Muscle of back (tissue), 11 donors: ENCODE results near the gene NPB. TPM values are rescaled to one million over a fixed set of nuclear protein-coding genes. Genes with fewer than 3 reads are reported as not detected.

Experiments
- DNase-seq, 3 donors: peaks; one replicate each; pipeline versions ENCODE4 v3.0.0 to v3.0.0-alpha.2; 2013
- polyA plus RNA-seq, 10 donors: library from polyadenylated mRNA; unstranded; fragments of 120-200 nt; gene quantifications; one replicate each; pipeline ENCODE4 v1.2.1, GENCODE V29; 2013; ENCODE audit not compliant: insufficient read length in 10 of 10

Gene NPB
- polyA plus RNA-seq, 10 donors = 0.13 to 1.2 (median 0.64) TPM; not detected in 3

DNA sequence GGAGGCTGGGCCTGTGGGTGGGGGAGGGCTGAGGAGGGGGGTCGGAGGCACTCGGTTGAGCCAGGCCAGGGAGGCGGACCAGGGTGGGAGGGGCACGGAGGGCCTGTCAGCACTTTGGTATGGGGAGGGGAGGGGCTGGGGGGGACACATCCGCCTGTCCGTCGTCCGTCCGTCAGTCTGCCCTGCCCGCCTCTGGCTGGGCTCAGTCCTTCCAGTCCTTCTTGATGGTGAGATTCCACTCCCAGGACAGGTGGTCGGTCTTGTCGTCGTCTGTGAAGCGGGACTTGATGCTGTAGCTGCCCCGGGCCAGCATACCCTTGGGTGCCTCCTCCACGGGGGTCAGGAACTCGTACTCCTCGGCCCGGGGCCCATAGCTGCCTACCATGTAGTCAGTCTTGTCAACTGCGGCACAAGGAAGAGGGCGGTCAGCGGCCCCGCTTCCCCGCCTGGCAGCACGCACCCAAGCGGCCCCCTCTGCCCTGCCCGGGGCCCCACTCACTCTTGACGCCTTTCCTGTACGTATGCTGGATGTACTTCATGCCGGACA is 33.3 kb upstream of the NPB start:
- peak in 2 of 3 donors; percentile 67 to 76 for DNase-seq

DNA sequence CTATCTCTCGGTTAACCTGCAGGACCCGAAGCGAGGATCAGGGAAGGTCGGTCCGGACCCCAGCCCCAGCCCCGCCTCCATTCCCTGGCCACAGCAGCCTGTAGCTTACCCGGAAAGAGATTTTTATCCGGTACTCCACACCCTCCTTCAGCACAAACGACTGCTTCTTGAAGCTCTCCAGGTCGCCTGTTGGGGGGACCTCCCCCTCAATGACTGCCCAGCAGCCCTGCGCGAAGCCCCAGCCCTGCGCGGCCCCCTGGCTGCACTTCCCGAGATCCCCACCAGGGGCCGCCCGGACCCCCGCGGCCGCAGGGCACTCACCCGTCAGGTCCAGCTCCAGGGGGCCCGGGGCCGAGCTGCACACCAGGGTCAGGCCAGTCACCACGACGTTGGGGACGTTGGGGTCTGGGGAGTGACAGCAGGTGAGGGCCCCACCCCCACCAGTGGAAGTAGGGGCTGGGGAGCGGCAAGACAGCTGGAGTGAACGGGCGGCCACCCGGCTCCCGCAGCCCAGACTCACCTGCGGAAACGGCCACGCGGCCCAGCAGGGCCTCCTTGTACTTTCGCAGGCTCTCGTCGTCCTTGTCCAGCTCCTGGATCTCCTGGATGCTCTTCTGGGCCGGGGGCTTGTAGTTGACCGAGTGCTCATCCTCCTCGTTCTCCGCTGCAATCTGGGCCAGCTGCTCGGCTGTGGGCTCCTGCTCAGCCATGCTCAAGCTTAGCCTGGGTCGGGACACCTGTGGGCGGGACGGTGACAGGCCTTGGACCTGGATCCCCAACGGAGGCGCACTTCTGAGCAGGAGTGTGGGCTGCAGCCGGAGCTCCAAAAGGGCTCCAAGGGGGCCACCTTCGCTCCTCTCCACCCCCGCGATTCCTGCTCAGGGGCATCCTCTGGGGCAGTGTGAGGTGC is 32.6 kb upstream of the NPB start:
- DNase-seq = peak in 1 of 3 donors; percentile 78

DNA sequence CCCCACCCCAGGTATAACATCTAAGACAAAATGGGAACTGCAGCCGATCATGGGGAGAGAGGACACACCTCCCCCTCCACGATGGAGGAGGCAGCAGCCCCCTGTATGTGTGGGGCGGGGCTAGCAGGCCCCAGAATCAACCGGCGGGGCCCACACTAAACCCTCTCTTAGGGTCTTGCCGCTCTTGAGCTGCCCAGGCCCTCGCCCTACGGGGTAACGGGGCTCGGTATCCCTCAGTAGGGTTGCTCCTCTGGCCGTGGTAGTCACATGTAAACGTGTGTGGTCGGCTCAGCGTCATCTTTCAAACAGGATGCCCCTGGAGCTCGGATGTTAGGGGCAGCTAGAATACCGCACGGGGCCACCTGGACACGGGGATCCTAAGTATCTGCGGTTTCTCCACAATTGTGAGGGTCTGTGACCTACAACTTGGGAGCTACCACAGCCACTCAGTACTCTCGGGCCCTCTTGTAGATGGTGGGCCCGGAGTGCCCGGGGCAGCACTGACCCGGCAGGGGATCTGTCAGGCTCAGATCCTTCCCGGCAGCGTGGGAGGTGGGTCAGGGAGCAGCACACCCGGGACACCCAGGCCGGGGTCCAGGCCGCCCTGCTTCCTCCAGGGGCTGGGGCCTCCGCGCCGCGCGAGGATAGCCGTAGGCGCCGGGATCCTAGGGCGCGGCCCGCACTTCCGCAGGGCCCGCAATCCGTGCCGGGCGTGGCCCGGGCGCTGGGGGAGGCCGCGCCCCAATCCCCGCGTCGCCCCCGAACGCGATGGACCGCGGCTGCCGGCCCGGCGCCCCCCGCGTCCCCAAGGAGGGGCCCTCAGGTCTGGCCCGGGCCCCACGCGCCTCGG is 31.7 kb upstream of the NPB start:
- DNase-seq = peak in 1 of 3 donors; percentile 77

DNA sequence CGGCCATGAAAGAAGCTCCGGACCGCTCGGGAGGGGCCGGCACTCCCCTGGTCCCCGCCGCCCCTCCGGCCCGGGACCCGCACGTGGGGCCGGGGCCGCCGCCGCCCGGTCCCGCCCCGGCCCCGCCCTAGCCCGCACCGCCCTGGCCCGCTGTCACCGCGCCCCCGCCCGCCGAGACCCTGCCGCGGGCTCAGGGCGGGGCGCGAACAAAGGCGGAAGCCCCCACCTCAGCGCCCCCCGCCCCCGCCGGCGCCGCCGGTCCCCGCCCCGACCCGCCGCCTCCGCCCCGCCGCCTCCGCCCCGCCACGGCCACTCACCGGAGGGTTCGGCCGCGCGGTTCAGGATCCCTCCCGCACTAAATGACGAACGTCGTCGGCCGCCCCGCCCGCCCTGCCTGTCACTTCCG is 31.1 kb upstream of the NPB start, which contains the start of gene ARHGDIA:
Gene ARHGDIA, minus strand, starts transcription at position 357 of the 406 bp plus-strand sequence. CDS start 1,407 bp downstream, outside the sequence.
- no peak for DNase-seq

DNA sequence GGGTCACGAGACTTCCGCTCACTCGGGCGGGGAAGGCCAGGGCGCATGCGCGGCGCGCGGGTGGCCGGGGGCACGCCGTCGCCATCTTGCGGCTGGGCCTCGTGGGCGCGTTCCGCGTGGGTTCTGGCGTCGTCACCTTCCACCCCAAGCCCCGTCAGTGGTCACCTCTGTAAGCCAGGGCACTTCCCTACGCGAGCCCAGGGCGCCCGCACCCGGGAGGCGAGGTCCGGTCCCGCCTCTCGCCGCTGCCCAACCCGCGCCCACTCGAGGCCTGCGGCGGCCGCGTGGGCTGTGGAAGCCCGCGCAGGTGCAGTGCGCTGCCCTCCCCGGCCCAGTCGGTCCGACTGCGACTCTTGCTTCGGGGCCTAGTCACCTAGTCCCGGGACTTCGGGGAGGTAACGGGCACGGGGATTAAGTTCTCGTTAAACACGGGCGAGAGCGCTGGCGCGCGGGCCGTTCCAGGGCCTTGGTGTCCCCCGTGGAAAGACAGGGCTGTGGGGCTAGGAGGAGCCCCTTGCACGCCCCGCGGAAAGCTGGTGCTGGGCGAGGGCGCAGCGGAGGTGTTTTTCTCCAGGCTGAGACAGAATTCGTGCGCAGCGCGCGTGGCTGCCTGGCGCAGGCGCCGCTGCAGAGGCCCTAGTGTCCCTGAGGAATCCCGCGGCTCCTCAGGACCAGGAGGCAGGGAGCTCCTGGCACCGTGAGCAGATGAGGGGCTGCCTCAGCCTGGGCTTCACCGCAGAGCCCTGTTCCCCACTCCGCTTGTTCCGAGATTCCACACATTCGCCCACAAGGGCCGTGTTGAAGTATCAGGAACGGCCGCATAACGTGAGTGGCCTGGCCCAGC is 30.4 kb upstream of the NPB start:
- peak; percentile 89 to 96 (median 94) for DNase-seq

DNA sequence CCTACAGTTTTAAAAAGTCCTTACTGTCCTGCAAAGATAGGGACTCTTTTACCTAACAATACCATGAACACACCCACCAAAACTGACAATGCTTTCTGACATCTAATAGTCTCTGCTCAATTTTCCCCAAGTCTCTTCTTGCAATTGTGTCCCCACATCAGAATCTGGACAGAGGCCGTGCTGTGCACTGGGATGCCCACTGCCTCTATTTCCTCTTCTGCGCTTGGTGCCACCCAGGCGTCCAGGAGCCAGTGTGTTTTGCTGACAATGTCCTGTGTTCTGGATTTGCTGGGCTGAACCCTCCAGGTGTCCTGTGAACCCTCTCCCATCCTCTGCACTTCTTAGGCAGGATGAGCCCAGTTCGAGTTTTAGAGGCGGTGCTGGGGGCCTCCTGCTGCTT is 24.5 kb upstream of the NPB start:
- no peak for DNase-seq

DNA sequence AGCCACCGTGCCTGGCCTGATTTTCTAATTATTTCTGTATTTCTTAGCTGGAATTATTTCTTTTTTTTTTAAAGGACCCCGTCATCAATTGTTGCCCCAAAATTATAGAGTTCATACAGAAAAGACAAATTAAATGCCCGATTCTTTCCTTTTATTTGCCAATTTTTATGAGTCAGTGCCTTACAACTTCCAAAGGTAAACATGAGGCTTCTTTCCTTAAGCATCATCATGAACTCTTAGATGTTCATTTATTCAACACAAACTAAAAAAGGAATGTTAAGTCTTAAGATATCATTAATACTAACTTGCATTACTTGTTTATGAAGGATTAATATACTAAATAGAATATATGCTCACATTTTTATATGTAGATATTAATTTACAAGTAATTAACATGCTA is 23.7 kb upstream of the NPB start:
- DNase-seq = no peak

DNA sequence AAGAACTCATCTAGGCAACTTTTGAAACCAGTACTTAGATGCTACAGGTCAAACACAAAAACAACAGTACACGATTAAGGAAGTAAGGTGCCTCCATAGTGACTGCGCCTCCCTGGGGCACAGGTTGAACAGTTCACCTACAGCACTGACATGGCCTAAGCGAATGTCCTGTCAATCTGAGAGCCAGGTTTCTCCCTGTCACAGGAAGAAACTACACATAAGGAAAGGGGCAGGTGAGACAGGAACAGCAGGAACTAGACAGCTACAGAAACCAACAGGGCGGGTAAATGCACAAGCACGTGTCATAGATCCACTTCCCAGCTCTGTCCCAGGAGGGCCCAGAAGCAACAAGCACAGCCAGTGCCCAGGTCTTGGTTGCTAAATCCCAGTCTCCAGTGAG is 22.9 kb upstream of the NPB start:
- no peak for DNase-seq

DNA sequence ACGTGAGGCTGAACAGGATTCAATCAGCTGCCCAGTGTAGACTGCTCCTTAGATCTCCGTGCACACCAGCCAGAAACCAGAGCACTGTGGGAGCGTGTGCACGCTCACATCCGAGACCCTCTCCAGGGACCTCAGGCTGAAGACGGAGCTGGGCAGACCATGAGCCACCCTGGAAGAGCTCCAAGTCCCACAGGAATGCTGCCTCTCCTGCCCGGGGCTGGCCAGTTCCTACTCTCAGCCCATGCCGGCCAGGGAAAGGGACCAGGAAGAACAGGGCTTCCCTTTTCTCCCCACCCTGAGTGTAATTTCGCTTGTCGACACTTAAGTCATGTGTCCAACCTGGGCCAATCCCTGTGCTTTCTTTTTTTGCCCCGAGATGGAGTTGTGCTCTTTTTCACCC is 17.5 kb upstream of the NPB start:
- peak in 1 of 3 donors; percentile 5 for DNase-seq

DNA sequence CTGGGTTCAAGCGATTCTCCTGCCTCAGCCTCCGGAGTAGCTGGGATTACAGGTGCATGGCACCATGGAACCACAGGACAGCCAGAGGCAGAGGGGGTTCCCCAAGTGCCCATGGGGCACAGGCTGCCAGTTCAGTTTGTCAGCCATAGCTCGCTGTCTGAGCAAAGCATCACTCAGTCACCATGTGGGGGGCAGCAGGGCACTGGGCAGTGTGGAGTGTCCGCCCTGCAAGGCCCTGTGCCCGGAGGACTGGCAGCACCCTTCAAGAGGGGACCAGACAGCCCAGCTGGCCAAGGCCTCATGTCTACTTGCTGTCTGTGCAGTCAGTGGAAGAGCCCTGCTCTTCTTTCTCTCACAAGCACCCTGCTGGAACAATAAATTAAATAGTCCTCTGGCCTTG is 17.1 kb upstream of the NPB start:
- DNase-seq = no peak

DNA sequence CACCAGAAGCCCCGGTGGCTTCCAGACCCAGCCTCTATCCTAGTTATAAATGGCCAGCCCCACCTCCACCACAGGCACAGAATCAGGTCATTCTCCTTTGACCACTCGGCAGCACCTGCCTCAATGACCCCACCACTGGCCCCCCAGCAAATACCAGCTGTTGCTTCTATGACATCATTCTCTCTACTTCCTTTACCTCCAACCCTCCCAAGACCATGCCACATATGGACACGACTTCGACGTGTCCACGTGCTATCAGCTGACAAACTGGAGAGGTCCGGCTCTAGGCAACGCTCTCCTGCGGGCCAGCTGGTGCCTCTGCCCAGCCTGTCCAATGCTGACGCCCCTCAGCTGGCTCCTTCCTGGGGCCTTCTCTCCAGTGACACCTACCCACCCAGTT is 16.6 kb upstream of the NPB start:
- DNase-seq = peak in 1 of 3 donors; percentile 13

DNA sequence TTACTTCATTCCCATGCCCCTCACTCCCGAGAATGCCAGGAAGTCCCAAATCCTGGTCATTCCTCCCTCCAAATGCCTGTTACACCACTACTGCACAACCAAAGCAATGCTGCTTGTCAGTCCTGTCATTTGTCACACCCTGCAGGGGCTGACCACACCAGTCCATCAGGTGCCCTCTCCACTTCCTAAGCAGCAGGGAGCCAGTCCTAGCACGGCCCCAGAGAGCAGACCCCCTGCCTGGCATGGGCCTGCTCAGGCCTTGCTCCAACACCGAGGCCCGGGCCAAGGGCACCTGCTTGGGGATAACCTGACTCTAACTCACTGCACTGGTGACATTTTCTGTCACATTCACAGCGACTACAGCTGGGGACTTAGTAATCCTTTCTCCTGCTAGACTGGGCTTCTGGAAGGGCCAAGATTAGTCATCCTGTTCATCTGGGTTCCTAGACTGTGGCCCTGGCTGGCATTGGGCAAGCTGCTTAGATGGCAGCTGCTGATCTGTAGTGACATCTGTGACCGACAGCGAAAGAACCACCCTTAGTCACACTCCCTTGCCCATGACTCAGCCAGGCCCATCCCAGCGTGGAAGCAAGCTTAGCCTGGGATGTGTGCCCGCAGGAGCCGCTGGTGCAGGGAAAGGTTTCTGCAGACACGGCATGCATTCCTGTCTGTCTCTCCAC is 16.0 kb upstream of the NPB start:
- peak in 1 of 3 donors; percentile 5 for DNase-seq

DNA sequence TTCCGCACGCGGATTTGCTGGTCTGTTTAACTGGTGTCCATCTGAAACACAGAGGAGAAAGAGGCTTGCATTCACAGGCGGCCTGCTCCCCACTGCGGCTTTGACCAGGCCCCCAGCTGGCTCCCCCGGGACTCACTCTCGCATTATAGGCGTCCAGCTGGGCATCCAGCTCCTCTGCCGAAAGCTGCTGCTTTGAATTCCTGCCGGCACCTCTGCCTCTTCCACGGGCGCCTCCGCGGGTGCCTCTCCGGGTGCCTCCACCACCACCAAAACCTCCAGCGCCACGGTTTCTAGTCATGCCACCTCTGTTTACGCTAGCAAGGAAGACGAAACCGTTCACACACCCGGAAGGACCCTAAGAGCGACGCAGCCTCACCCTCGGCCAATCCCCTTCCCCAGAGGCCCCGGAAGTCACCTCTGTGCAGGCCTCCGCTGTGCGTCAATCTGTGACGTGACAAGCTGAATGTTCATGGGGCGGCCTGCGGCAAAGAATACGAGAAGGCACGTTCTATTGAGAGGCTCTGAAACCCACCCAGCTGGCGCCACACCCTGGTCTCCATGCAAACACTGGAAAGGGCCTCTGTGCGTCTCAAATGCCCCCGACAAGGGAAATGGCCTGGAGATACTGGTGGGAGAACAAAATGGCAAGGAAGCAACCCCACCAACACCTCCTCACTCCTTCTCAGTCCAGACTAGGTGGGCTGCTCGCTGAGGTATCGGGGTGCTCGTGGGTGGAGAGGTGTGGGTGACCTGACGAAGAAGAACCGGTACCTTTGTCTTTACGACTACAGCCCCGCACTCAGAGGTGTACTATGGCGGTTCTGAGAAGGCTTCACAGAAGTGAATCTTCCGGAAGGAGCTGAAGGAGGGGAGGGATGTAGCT is 13.7 kb upstream of the NPB start:
- DNase-seq = no peak

DNA sequence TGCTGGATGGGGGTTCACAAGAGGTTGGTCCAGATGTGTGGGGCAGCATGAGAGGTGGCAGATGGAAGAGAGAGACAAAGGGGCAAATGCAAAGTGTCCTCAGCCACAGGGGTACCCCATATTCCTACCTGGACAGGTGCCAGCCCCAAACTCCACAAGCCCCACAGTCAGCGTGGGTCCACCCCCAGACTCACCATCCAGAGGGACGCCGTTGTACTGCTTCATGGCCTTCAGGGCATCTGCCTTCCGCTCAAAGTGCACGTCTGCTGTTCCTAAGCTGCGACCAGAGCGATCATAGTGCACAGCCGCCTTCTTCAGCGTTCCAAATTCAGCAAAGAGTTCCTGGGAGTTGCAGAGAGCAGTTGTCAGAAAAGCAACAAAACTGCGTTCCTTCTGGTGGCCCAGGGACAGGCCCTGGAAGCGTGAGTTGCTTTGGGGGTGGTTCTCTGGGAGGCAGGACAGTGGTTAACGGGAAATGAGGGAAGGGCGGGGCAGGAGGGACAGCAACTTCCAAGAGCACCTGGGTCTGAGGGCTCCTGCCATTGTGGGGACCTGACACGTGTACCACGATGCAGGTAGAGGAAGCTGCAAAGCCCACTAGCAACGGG is 12.9 kb upstream of the NPB start:
- no peak for DNase-seq

DNA sequence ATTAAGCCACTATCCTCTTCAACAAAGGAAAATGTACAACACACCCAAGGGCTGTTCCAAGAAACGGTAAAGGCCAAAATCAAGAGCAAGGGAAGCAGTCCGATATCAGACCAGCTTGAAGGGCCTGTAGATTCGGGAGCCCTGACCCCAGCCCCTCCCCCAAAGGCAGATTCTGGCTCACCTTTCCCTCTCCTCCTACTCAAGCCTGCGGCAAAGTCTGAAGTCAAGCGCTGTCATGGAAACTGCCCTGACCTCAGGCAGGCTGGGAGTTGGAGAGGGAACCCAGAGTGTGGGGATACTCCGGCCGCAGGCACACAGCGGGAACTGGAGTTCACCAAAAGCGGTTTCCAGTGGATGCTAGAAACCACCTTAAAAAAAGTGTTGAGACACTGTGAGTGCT is 12.4 kb upstream of the NPB start:
- no peak for DNase-seq

DNA sequence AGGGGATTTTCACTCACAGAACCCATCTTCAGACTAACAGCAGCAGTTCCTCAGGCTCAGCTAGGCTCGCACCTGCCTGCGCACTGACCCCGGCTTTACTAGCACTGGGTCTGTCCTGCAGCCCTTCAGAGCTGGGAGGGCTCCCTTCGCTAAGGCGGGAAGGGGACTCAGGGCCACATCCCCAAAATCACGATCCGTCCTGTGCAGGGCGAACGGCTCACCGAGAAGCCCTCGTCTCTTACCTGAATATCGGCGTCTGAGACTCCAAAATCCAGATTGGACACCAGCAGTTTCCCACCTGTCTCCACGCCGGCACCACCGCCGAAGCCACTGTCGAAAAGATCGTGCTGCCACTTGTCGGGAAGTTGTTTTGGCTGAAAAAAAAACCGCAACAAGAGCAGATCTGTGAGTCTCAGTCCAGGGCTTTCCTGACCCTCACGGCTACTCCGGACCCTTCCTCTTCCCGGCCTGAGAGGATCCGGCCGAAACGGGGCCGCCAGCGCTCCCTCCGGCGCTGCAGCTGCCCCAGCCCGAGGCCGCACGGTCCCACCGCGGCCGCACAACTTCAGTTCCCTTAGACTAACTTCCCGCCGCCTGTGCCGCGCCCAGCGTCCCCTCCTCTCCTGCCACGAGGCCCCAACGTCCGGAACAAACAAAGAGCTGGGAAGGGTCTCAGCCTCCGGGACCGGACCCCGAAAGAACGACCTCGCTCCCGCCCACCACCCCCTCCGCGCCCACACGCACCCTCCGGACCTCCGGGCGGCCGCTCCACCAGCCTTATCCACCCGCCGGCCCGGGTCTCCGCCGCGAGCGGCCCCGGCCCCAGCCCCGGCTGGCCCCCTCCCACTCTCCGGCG is 11.4 kb upstream of the NPB start:
- DNase-seq = peak in 1 of 3 donors; percentile 2

DNA sequence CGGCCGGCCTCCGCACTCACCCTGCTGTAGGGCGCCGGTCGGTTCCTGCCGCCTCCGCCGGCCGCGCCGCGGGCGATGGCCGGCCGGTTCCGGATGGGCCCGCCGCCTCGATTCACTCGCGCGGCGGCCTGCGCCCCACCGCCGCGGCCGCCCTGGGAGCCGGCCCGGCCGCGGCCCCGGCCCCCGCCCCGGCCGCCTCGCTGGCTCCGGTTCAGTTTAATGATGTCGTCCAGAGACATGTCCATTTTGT is 10.8 kb upstream of the NPB start:
- DNase-seq = no peak

DNA sequence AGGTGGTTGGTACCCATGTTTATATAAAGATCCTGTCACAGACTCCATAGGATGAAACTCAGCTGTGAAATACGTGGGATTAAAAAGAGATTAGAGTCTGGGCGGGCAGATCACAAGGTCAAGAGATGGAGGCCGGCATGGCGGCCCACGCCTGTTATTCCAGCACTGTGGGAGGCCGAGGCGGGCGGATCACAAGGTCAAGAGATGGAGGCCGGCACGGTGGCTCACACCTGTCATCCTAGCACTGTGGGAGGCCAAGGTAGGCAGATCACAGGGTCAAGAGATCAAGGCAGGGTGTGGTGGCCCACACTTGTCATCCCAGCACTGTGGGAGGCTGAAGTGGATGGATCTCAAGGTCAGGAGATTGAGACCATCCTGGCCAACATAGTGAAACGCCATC is 6.6 kb upstream of the NPB start:
- DNase-seq = no peak
